Endothelial cell of umbilical vein (primary cell): Measurements from ENCODE around the gene BABAM2. TPM values are rescaled to one million over a fixed set of nuclear protein-coding genes. Genes with fewer than 3 reads are reported as not detected.

Source experiments
- BruUV-seq: library from RNA; stranded (reverse); fragments of 400-500 nt; replicated peaks from 2 replicates; lab custom pipeline; 2021; lab: Mats Ljungman, UMichigan
- CTCF ChIA-PET: fragments of 300-600, 350-600 bp; sonication (Branson Sonifier 250); formaldehyde crosslinking; loops from one replicate; lab custom pipeline; 2021; ENCODE audit warnings: antibody characterized with exemption, inconsistent platforms; lab: Charles Lee
- POLR2A ChIA-PET: fragments of 300-600, 350-600 bp; sonication (Branson Sonifier 250); formaldehyde crosslinking; loops from one replicate; lab custom pipeline; 2021; ENCODE audit warnings: antibody characterized with exemption, inconsistent platforms; lab: Charles Lee
- DNase-seq: peaks from one replicate; pipeline ENCODE4 v3.0.0-alpha.2; 2011; ENCODE audit warnings: low read depth, low spot score
- FAIRE-seq: peaks from 2 replicates; lab custom pipeline; 2011; peaks lifted over from hg19 to GRCh38; lab: Jason Lieb, UNC
- H2AFZ ChIP-seq: 2 replicates; pipeline ENCODE4 v1.6.0; 2012; ENCODE audit warnings: low read depth, low read length, control low read depth, inconsistent platforms
- H3K27ac ChIP-seq: 2 replicates; pipeline ENCODE4 v1.5.1; 2011; ENCODE audit warnings: low read depth, mild to moderate bottlenecking, control low read depth, low read length, moderate library complexity; ENCODE audit not compliant: insufficient read depth
- H3K27me3 ChIP-seq, 2 experiments: 2 replicates each; pipeline versions ENCODE4 v1.6.0 to v1.6.1; 2011; ENCODE audit warnings: low read length in 2 of 2, mixed read lengths in 1 of 2; ENCODE audit not compliant: control insufficient read depth in 2 of 2, insufficient read depth in 2 of 2
- H3K36me3 ChIP-seq, 2 experiments: 2 replicates in 1 of 2; 3 replicates in 1 of 2; pipeline ENCODE4 v1.5.1; 2011; ENCODE audit warnings: low read length in 2 of 2, mild to moderate bottlenecking in 1 of 2, moderate library complexity in 1 of 2; ENCODE audit not compliant: control insufficient read depth in 2 of 2, insufficient read depth in 2 of 2; ENCODE audit errors: extremely low read depth in 1 of 2
- H3K4me1 ChIP-seq: 3 replicates; pipeline ENCODE4 v1.5.1; 2011; ENCODE audit warnings: mild to moderate bottlenecking, low read length; ENCODE audit not compliant: control insufficient read depth, insufficient read depth; ENCODE audit errors: extremely low read depth
- H3K4me2 ChIP-seq: 2 replicates; pipeline ENCODE4 v1.6.1; 2011; ENCODE audit warnings: low read length, control low read depth, mixed read lengths; ENCODE audit not compliant: insufficient read depth
- H3K4me3 ChIP-seq, 3 experiments: fragments of 200-600 bp in 1 of 3; sonication (generic), shearing (Covaris generic) in 1 of 3; replicated peaks in 1 of 3; 2 replicates each; pipeline ENCODE4 v1.5.1; 2011 to 2016; ENCODE audit warnings: control low read depth in 3 of 3, low read length in 3 of 3, mild to moderate bottlenecking in 2 of 3, inconsistent platforms in 1 of 3, low read depth in 1 of 3, moderate library complexity in 1 of 3; ENCODE audit not compliant: insufficient read depth in 1 of 3
- H3K79me2 ChIP-seq: 2 replicates; pipeline ENCODE4 v1.6.0; 2012; ENCODE audit warnings: low read length, inconsistent platforms; ENCODE audit not compliant: control insufficient read depth, insufficient read depth
- H3K9ac ChIP-seq: replicated peaks from 2 replicates; pipeline ENCODE3; 2011; ENCODE audit warnings: low read length, control low read depth; ENCODE audit not compliant: insufficient read depth; ENCODE audit errors: extremely low read depth
- H3K9me1 ChIP-seq: replicated peaks from 3 replicates; pipeline ENCODE4 v1.6.0; 2011; ENCODE audit warnings: mild to moderate bottlenecking, low read length; ENCODE audit not compliant: control insufficient read depth, insufficient read depth; ENCODE audit errors: extremely low read depth
- H3K9me3 ChIP-seq: replicated peaks from 2 replicates; pipeline ENCODE4 v1.5.1; 2012; ENCODE audit warnings: low read length, inconsistent platforms; ENCODE audit not compliant: control insufficient read depth, insufficient read depth
- H4K20me1 ChIP-seq: replicated peaks from 2 replicates; pipeline ENCODE3; 2011; ENCODE audit warnings: mild to moderate bottlenecking, low read length; ENCODE audit not compliant: control insufficient read depth, insufficient read depth; ENCODE audit errors: extremely low read depth
- CTCF ChIP-seq, 2 donors: IDR thresholded peaks; 1 replicate in 1 of 2; 2 replicates in 1 of 2; pipeline ENCODE4 v1.5.1; 2011; ENCODE audit warnings: low read length in 2 of 2, mild to moderate bottlenecking in 2 of 2, moderate library complexity in 2 of 2, control low read depth in 1 of 2, inconsistent platforms in 1 of 2, low read depth in 1 of 2; ENCODE audit not compliant: insufficient read depth in 1 of 2; ENCODE audit errors: extremely low read depth in 1 of 2
- EZH2 ChIP-seq: IDR thresholded peaks from 2 replicates; pipeline ENCODE4 v1.6.1; 2012; ENCODE audit warnings: borderline replicate concordance, low read depth, mild to moderate bottlenecking, moderate library complexity, low read length, inconsistent platforms; ENCODE audit not compliant: severe bottlenecking
- FOS ChIP-seq: IDR thresholded peaks from 2 replicates; pipeline ENCODE4 v1.6.1; 2011; ENCODE audit warnings: mild to moderate bottlenecking, low read length, moderate library complexity, borderline replicate concordance; ENCODE audit not compliant: insufficient read depth
- GATA2 ChIP-seq: IDR thresholded peaks from 2 replicates; pipeline ENCODE4 v1.7.0; 2011; ENCODE audit warnings: low read depth, mild to moderate bottlenecking, moderate library complexity, mixed read lengths, low read length; ENCODE audit not compliant: insufficient read length, insufficient read depth
- JUN ChIP-seq: IDR thresholded peaks from 2 replicates; pipeline ENCODE4 v1.6.1; 2011; ENCODE audit warnings: borderline replicate concordance, low read depth; ENCODE audit not compliant: insufficient read length, insufficient read depth
- MAX ChIP-seq: IDR thresholded peaks from 2 replicates; pipeline ENCODE4 v1.6.1; 2011; ENCODE audit not compliant: insufficient read depth, insufficient read length
- MYC ChIP-seq: IDR thresholded peaks from one replicate; pipeline ENCODE4 v1.6.1; 2011; ENCODE audit warnings: mild to moderate bottlenecking, low read depth, low read length
- POLR2A ChIP-seq: IDR thresholded peaks from 2 replicates; pipeline ENCODE4 v1.6.1; 2012; ENCODE audit warnings: low read depth, mild to moderate bottlenecking, control low read depth, low read length
- POLR2AphosphoS5 ChIP-seq: IDR thresholded peaks from 2 replicates; pipeline ENCODE4 v1.6.1; 2012; ENCODE audit warnings: low read depth, mild to moderate bottlenecking, control low read depth, low read length, moderate library complexity; ENCODE audit not compliant: insufficient read depth
- dilution Hi-C: fragments of 300-500 bp; cut with MboI; formaldehyde crosslinking; loops from one replicate; pipeline ENCODE4 v1.15.0; 2019; ENCODE audit warnings: low sequenced_read_pairs; ENCODE audit not compliant: extremely low pct_ligation_motif_present
- intact Hi-C: fragments of 100-400 bp; cut with micrococcal nuclease; formaldehyde crosslinking; loops from one replicate; pipeline ENCODE4 v1.10.0; 2022
- polyA plus RNA-seq, 4 experiments: library from polyadenylated mRNA; depleted of rRNA in 3 of 4; stranded (reverse) in 3 of 4; unstranded in 1 of 4; fragments of >200 nt; gene quantifications; 2 replicates each; pipeline versions ENCODE4 v1.2.1 to v1.2.3, GENCODE V29; 2011 to 2012; ENCODE audit warnings: missing spikeins in 1 of 4
- total RNA-seq: library from RNA; stranded (reverse); gene quantifications from 2 replicates; pipeline ENCODE4 v1.2.3, GENCODE V29; 2021

The BABAM2 gene
- total and polyA plus RNA-seq, 2 donors (not counting 3 experiments of a cell fraction or from before 2014, with no cell fraction given) = 19.9 to 27.6 TPM

GRCh38 chr2:27990030-27990590 is 99.6 kb downstream of the BABAM2 start:
- H3K4me2 ChIP-seq = no peak overlapping the region
- H2AFZ ChIP-seq = no peak overlapping the region
- intact Hi-C loops = no loop called here
- BruUV-seq = no TSS peak
- H3K27ac ChIP-seq = no peak overlapping the region
- ChIA-PET CTCF (interaction anchor here (0.9 kb wide), 1 partner anchor 24 kb away, joined by 4 read pairs; no protein-coding TSS in a partner anchor), POLR2A (no interaction called here)
- no peaks in the 10 kb centered on the region for H3K27me3 ChIP-seq
- H3K36me3 ChIP-seq = no peaks in the 10 kb centered on the region
- TF ChIP-seq GATA2 (no peak), MAX (no peak), JUN (no peak), FOS (no peak)
- peaks cover 20% of the 10 kb centered on the region for H3K4me1 ChIP-seq
- FAIRE-seq (no peak), DNase-seq (peak; percentile 7)
- dilution Hi-C loops = no loop called here
- no peaks in the 10 kb centered on the region for H3K9me1 ChIP-seq
- H4K20me1 ChIP-seq = no peaks in the 10 kb centered on the region
- no peaks in the 10 kb centered on the region for H3K9me3 ChIP-seq
- H3K79me2 ChIP-seq = no peaks in the 10 kb centered on the region
- no peak overlapping the region for H3K9ac ChIP-seq
- no peak overlapping the region for H3K4me3 ChIP-seq

GRCh38 chr2:27991146-27991545 is 100.6 kb downstream of the BABAM2 start:
- POLR2A ChIA-PET = no interaction called here

More at GRCh38 chr2:27991146-27991545, 100.6 kb downstream of the BABAM2 start:
- dilution Hi-C loops (no loop called here), intact Hi-C loops (no loop called here)
- Histone ChIP-seq H4K20me1 (no peaks in the 10 kb centered on the region), H3K4me2 (no peak overlapping the region), H2AFZ (no peak overlapping the region), H3K4me1 (peaks cover 20% of the 10 kb centered on the region), H3K4me3 (no peak overlapping the region), H3K36me3 (no peaks in the 10 kb centered on the region), H3K9ac (no peak overlapping the region), H3K79me2 (no peaks in the 10 kb centered on the region), H3K9me3 (no peaks in the 10 kb centered on the region), H3K27me3 (no peaks in the 10 kb centered on the region), H3K9me1 (no peaks in the 10 kb centered on the region), H3K27ac (no peak overlapping the region)
- TF ChIP-seq MAX = no peak
- TF ChIP-seq GATA2 = no peak
- TF ChIP-seq CTCF (IDR thresholded peaks at IDR 0.05; ENCODE audit: extremely low read depth in 1 of 2, insufficient read depth in 1 of 2, low read depth in 1 of 2, low read length in 2 of 2) = no peak
- no peak for TF ChIP-seq JUN
- TF ChIP-seq MYC = no peak
- no peak for TF ChIP-seq POLR2AphosphoS5
- no peak for TF ChIP-seq POLR2A
- TF ChIP-seq FOS = no peak
- TF ChIP-seq EZH2 = no peak
- FAIRE-seq (no peak), DNase-seq (no peak)
- CTCF ChIA-PET = interaction anchor here (1.0 kb wide), 1 partner anchor 41 kb away, joined by 3 read pairs; no protein-coding TSS in a partner anchor
- BruUV-seq = no TSS peak
